GM12878 (cell line): Measurements from ENCODE around the gene CRELD2. TPM values are rescaled to one million over a fixed set of nuclear protein-coding genes. Genes with fewer than 3 reads are reported as not detected.
A peak's percentile ranks its signal among the peaks of the same experiment; 100 is the strongest.

ENCODE experiments used
- ATAC-seq: fragments of 200-7000 bp; cut with Tn5 transposase; 3 replicates; pipeline ENCODE4 v1.9.1; 2020; ENCODE audit warnings: mild to moderate bottlenecking, moderate library complexity
- BruUV-seq: library from RNA; stranded (reverse); fragments of 400-500 nt; replicated peaks from 2 replicates; lab custom pipeline; 2021; lab: Mats Ljungman, UMichigan
- CTCF ChIA-PET: fragments of 300-600 bp; sonication (Branson Sonifier 250); formaldehyde crosslinking; extraction: SDS; loops from one replicate; lab custom pipeline; 2021; ENCODE audit warnings: inconsistent platforms; lab: Yijun Ruan, JAX
- POLR2A ChIA-PET: fragments of 350-600 bp; formaldehyde crosslinking; extraction: SDS; loops from one replicate; lab custom pipeline; 2021; ENCODE audit warnings: inconsistent platforms; lab: Charles Lee
- RAD21 ChIA-PET: fragments of 300-600 bp; sonication (Branson Sonifier 250); formaldehyde crosslinking; loops from one replicate; lab custom pipeline; 2023; ENCODE audit warnings: antibody characterized with exemption; ENCODE audit not compliant: unreplicated experiment; lab: Charles Lee
- SMC1A ChIA-PET: fragments of 300-600 bp; sonication (Branson Sonifier 250); formaldehyde crosslinking; loops from one replicate; lab custom pipeline; 2023; ENCODE audit not compliant: unreplicated experiment, uncharacterized antibody; lab: Charles Lee
- DNase-seq: peaks from one replicate; pipeline ENCODE4 v3.0.0-alpha.2; 2011; ENCODE audit warnings: low read depth, low spot score
- FAIRE-seq: peaks from 3 replicates; lab custom pipeline; 2011; peaks lifted over from hg19 to GRCh38; lab: Jason Lieb, UNC
- H2AFZ ChIP-seq: 2 replicates; pipeline ENCODE4 v1.6.0; 2011; ENCODE audit warnings: low read depth, low read length, control low read depth; ENCODE audit not compliant: control insufficient read depth
- H3K27ac ChIP-seq: 2 replicates; pipeline ENCODE4 v1.5.1; 2011; ENCODE audit warnings: control low read depth; ENCODE audit not compliant: control insufficient read depth, insufficient read depth
- H3K27me3 ChIP-seq, 2 experiments: replicated peaks in 1 of 2; 2 replicates each; pipeline versions ENCODE4 v1.6.0 to v1.6.1; 2011; ENCODE audit warnings: low read length in 1 of 2; ENCODE audit not compliant: control insufficient read depth in 2 of 2, insufficient read depth in 2 of 2
- H3K36me3 ChIP-seq, 2 experiments: 2 replicates each; pipeline ENCODE4 v1.5.1; 2011; ENCODE audit warnings: low read length in 1 of 2; ENCODE audit not compliant: control insufficient read depth in 2 of 2, insufficient read depth in 2 of 2
- H3K4me1 ChIP-seq: 2 replicates; pipeline ENCODE4 v1.6.1; 2011; ENCODE audit warnings: mild to moderate bottlenecking, low read length, moderate library complexity, mixed read lengths; ENCODE audit not compliant: control insufficient read depth, insufficient read depth
- H3K4me2 ChIP-seq: 2 replicates; pipeline ENCODE4 v1.6.0; 2011; ENCODE audit warnings: control low read depth; ENCODE audit not compliant: control insufficient read depth, insufficient read depth
- H3K4me3 ChIP-seq: fragments of 200-600 bp; sonication (generic); 2 replicates; pipeline ENCODE4 v1.5.1; 2016
- H3K79me2 ChIP-seq: 2 replicates; pipeline ENCODE4 v1.6.0; 2011; ENCODE audit warnings: low read length; ENCODE audit not compliant: control insufficient read depth, insufficient read depth
- H3K9ac ChIP-seq: 2 replicates; pipeline ENCODE4 v1.8.0; 2011; ENCODE audit warnings: low read length, control low read depth, mixed read lengths; ENCODE audit not compliant: control insufficient read depth, insufficient read depth
- H3K9me3 ChIP-seq: replicated peaks from 3 replicates; pipeline ENCODE4 v1.5.1; 2011; ENCODE audit warnings: mild to moderate bottlenecking, low read length; ENCODE audit not compliant: control insufficient read depth, insufficient read depth
- H4K20me1 ChIP-seq: 2 replicates; pipeline ENCODE4 v1.6.0; 2011; ENCODE audit not compliant: control insufficient read depth, insufficient read depth
- BACH1 ChIP-seq: fragments of 450-650 bp; IDR thresholded peaks from 2 replicates; pipeline ENCODE4 v1.6.1; 2017; ENCODE audit warnings: mild to moderate bottlenecking, borderline replicate concordance
- BCLAF1 ChIP-seq: fragments of 450-650 bp; IDR thresholded peaks from 2 replicates; pipeline ENCODE4 v1.6.1; 2017; ENCODE audit warnings: antibody characterized with exemption, mild to moderate bottlenecking, moderate library complexity
- CEBPB ChIP-seq, 2 experiments: fragments of 150-350 bp in 1 of 2; IDR thresholded peaks; 2 replicates each; pipeline ENCODE4 v1.6.1; 2012 to 2014; ENCODE audit warnings: low read depth in 2 of 2, low read length in 2 of 2, borderline replicate concordance in 1 of 2, inconsistent platforms in 1 of 2
- CREB1 ChIP-seq: IDR thresholded peaks from 2 replicates; pipeline ENCODE4 v1.6.1; 2012; ENCODE audit warnings: low read depth, mild to moderate bottlenecking, inconsistent platforms
- FOXM1 ChIP-seq: IDR thresholded peaks from 2 replicates; pipeline ENCODE4 v1.6.1; 2012; ENCODE audit warnings: low read depth, mild to moderate bottlenecking, inconsistent platforms, low read length, moderate library complexity
- HDGF ChIP-seq: fragments of 450-650 bp; IDR thresholded peaks from 2 replicates; pipeline ENCODE4 v1.6.1; 2016; ENCODE audit warnings: antibody characterized with exemption
- KAT2A ChIP-seq: conservative IDR thresholded peaks from 2 replicates; pipeline ENCODE4 v1.6.1; 2011; ENCODE audit warnings: low read depth, low read length; ENCODE audit not compliant: control insufficient read depth
- KLF5 ChIP-seq: fragments of 450-650 bp; IDR thresholded peaks from 2 replicates; pipeline ENCODE4 v1.6.1; 2014; ENCODE audit warnings: mild to moderate bottlenecking; ENCODE audit not compliant: partially characterized antibody
- NFYB ChIP-seq: IDR thresholded peaks from 2 replicates; pipeline ENCODE4 v1.6.1; 2011; ENCODE audit warnings: low read depth, mild to moderate bottlenecking, low read length, improper control_type of control experiment, moderate library complexity; ENCODE audit not compliant: insufficient read depth
- NR2C2 ChIP-seq: IDR thresholded peaks from 2 replicates; pipeline ENCODE4 v1.6.1; 2011; ENCODE audit warnings: borderline replicate concordance, low read depth; ENCODE audit not compliant: control insufficient read depth, insufficient read length
- PBX3 ChIP-seq: IDR thresholded peaks from 2 replicates; pipeline ENCODE4 v1.6.1; 2011; ENCODE audit warnings: mild to moderate bottlenecking, low read depth, low read length, moderate library complexity; ENCODE audit not compliant: insufficient replicate concordance
- STAT1 ChIP-seq: fragments of 450-650 bp; conservative IDR thresholded peaks from 2 replicates; pipeline ENCODE4 v1.6.1; 2014; ENCODE audit warnings: antibody characterized with exemption, mild to moderate bottlenecking
- STAT3 ChIP-seq: IDR thresholded peaks from 2 replicates; pipeline ENCODE4 v1.6.1; 2011; ENCODE audit warnings: low read depth, low read length, improper control_type of control experiment
- TCF7 ChIP-seq: IDR thresholded peaks from 2 replicates; pipeline ENCODE4 v1.6.1; 2014; ENCODE audit warnings: antibody characterized with exemption, borderline replicate concordance
- ZNF217 ChIP-seq: fragments of 450-650 bp; IDR thresholded peaks from 2 replicates; pipeline ENCODE4 v1.6.1; 2017; ENCODE audit warnings: antibody characterized with exemption, mild to moderate bottlenecking
- WGBS: methylation state at CpG from one replicate; pipeline ENCODE4 v1.1.6; 2016; ENCODE audit warnings: low lambda C conversion rate; ENCODE audit not compliant: insufficient replicate concordance, insufficient coverage; ENCODE audit errors: missing lambda C conversion rate; 5-methylcytosine and 5-hydroxymethylcytosine counted together
- in situ Hi-C: fragments of 300-500 bp; cut with MboI; formaldehyde crosslinking; loops from 9 replicates; pipeline ENCODE4 v1.14.3; 2018; ENCODE audit warnings: mixed read lengths
- intact Hi-C: fragments of 100-400 bp; cut with micrococcal nuclease; formaldehyde crosslinking; loops from one replicate; pipeline ENCODE4 v1.14.2; 2022; ENCODE audit not compliant: unreplicated experiment
- polyA plus RNA-seq, 11 experiments: library from polyadenylated mRNA; depleted of rRNA in 4 of 11; unstranded in 6 of 11; stranded (reverse) in 5 of 11; fragments of >200 nt; fragmentation: Nextera tagmentation in 4 of 11; fragmentation: Illumina TruSeq in 1 of 11; extraction: Ambion mirVana in 4 of 11; extraction: Trizol in 1 of 11; gene quantifications; 1 replicate in 1 of 11; 2 replicates in 10 of 11; pipeline versions ENCODE4 v1.2.1 to v1.2.3, GENCODE V29; 2011 to 2016; ENCODE audit warnings: inconsistent platforms in 2 of 11, missing spikeins in 2 of 11, low read depth in 1 of 11
- total RNA-seq, 4 experiments: library from RNA; depleted of rRNA in 3 of 4; stranded (reverse); fragments of >200 nt in 3 of 4; fragmentation: Illumina TruSeq in 1 of 4; extraction: Trizol in 1 of 4; gene quantifications; 2 replicates each; pipeline versions ENCODE4 v1.2.1 to v1.2.3, GENCODE V29; 2013 to 2021
- TF ChIP-seq, protein P1 (sequence below): fragments of 450-650 bp; IDR thresholded peaks from 2 replicates; pipeline ENCODE4 v1.6.1; 2014; ENCODE audit warnings: mild to moderate bottlenecking
- TF ChIP-seq, protein P2 (sequence below): IDR thresholded peaks from 2 replicates; pipeline ENCODE4 v1.6.1; 2011; ENCODE audit warnings: borderline replicate concordance, low read depth, mild to moderate bottlenecking, moderate library complexity, mixed read lengths, low read length; ENCODE audit not compliant: insufficient read depth; ENCODE audit errors: extremely low read length

The CRELD2 gene
- total and polyA plus RNA-seq, 10 of the 15 experiments (the other 5 are each of a cell fraction or from before 2014, with no cell fraction given): 9.4 to 111 (median 25.9) TPM

- ATAC-seq (peak; percentile 72), FAIRE-seq (peak; percentile 96), DNase-seq (peak; percentile 71)
- Histone ChIP-seq H3K4me1 (peaks cover 39% of the 10 kb centered on the region), H3K4me3 (peak overlapping the region; percentile 38; the same call in 1 of the 2 replicates), H3K27ac (peak overlapping the region; percentile 91), H4K20me1 (no peaks in the 10 kb centered on the region), H3K9ac (peak overlapping the region; percentile 70), H3K9me3 (no peaks in the 10 kb centered on the region), H3K79me2 (no peaks in the 10 kb centered on the region; the same call in 1 of the 2 replicates), H3K27me3 (no peaks in the 10 kb centered on the region), H3K4me2 (peak overlapping the region; percentile 92), H3K36me3 (peaks cover 0 to 2% of the 10 kb centered on the region in 2 experiments; a peak in 3 of 4 replicates), H2AFZ (peak overlapping the region; percentile 74)
- BruUV-seq: TSS peak; percentile 77
- in situ Hi-C loops: no loop called here
- POLR2A ChIA-PET: interaction anchor here (0.6 to 2.2 kb wide), 4 partner anchors 9 to 319 kb away, joined by 3 to 5 read pairs (median 4); partner anchors contain the start of gene TUBGCP6
- whole genome bisulfite sequencing: 2% methylated on average over 24 of the region's 24 CpGs
- RAD21 ChIA-PET: interaction anchor here (0.7 to 1.4 kb wide), 7 partner anchors 11 to 265 kb away, joined by 3 to 4 read pairs (median 3); no protein-coding TSS in a partner anchor
- intact Hi-C loops: loop anchor here (1.0 kb wide), 1 partner anchor 158 kb away; no protein-coding TSS in a partner anchor
- SMC1A ChIA-PET: interaction anchor here (0.6 to 1.6 kb wide), 4 partner anchors 37 to 105 kb away, joined by 3 to 6 read pairs (median 4); no protein-coding TSS in a partner anchor
- CTCF ChIA-PET: interaction anchor here (0.9 to 1.5 kb wide), 5 partner anchors 12 to 158 kb away, joined by 3 to 10 read pairs (median 3); no protein-coding TSS in a partner anchor
- TF ChIP-seq STAT1: no peak
- TF ChIP-seq, protein P1, sequence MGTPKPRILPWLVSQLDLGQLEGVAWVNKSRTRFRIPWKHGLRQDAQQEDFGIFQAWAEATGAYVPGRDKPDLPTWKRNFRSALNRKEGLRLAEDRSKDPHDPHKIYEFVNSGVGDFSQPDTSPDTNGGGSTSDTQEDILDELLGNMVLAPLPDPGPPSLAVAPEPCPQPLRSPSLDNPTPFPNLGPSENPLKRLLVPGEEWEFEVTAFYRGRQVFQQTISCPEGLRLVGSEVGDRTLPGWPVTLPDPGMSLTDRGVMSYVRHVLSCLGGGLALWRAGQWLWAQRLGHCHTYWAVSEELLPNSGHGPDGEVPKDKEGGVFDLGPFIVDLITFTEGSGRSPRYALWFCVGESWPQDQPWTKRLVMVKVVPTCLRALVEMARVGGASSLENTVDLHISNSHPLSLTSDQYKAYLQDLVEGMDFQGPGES: no peak
- no peak for TF ChIP-seq CREB1
- TF ChIP-seq BACH1: no peak
- TF ChIP-seq BCLAF1: no peak
- TF ChIP-seq NR2C2: no peak
- TF ChIP-seq NFYB: no peak
- TF ChIP-seq KLF5: peak; percentile 43
- no peak for TF ChIP-seq KAT2A
- TF ChIP-seq, protein P2, sequence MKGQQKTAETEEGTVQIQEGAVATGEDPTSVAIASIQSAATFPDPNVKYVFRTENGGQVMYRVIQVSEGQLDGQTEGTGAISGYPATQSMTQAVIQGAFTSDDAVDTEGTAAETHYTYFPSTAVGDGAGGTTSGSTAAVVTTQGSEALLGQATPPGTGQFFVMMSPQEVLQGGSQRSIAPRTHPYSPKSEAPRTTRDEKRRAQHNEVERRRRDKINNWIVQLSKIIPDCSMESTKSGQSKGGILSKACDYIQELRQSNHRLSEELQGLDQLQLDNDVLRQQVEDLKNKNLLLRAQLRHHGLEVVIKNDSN: no peak
- peak; percentile 23 for TF ChIP-seq PBX3
- no peak for TF ChIP-seq HDGF
- TF ChIP-seq CEBPB (IDR thresholded peaks at IDR 0.05; ENCODE audit: borderline replicate concordance in 1 of 2, low read depth in 2 of 2, low read length in 2 of 2): no peak
- TF ChIP-seq STAT3: no peak
- peak; percentile 48; the same call in 1 of the 2 replicates for TF ChIP-seq ZNF217
- no peak for TF ChIP-seq FOXM1
- TF ChIP-seq TCF7: no peak
These were observed 7.2 kb downstream of the CRELD2 start for GRCh38 chr22:49925525-49926128.
